ES-I3 (cell line): ENCODE data around the gene PEX6.
"Not testable (repeated sequence)": the region's sequence is repeated elsewhere in the genome, so short reads cannot be mapped to it uniquely, and the experiment has no call there.

Experiments used
- H3K36me3 ChIP-seq: 2 replicates; pipeline ENCODE4 v1.6.1; 2013; ENCODE audit warnings: mild to moderate bottlenecking, low read length, control low read depth, moderate library complexity; ENCODE audit not compliant: insufficient read depth
- H3K4me1 ChIP-seq: 2 replicates; pipeline ENCODE4 v1.6.1; 2013; ENCODE audit warnings: mild to moderate bottlenecking, control low read depth, low read length; ENCODE audit not compliant: insufficient read depth
- H3K9ac ChIP-seq: 2 replicates; pipeline ENCODE4 v1.6.1; 2013; ENCODE audit warnings: low read depth, mild to moderate bottlenecking, low read length, moderate library complexity
- H3K9me3 ChIP-seq: 2 replicates; pipeline ENCODE4 v1.6.1; 2013; ENCODE audit warnings: mild to moderate bottlenecking, low read length, moderate library complexity; ENCODE audit not compliant: control insufficient read depth, insufficient read depth

The PEX6 gene

GRCh38 chr6:43013097-43013842, 34.3 kb upstream of the PEX6 start:
- H3K4me1 ChIP-seq = 0 out of 2 replicates have a peak, but pooled peaks cover 4% of the 10 kb centered on the region

GRCh38 chr6:43012364-43012763, 33.4 kb upstream of the PEX6 start:
- Histone ChIP-seq H3K4me1 (0 out of 2 replicates have a peak, but pooled peaks cover 4% of the 10 kb centered on the region), H3K36me3 (peaks cover 15% of the 10 kb centered on the region)

More at GRCh38 chr6:43013097-43013842, 34.3 kb upstream of the PEX6 start:
- Histone ChIP-seq H3K9ac (peak overlapping the region; percentile 69), H3K36me3 (peaks cover 13% of the 10 kb centered on the region), H3K9me3 (no peaks in the 10 kb centered on the region)

GRCh38 chr6:43011207-43011606, 32.2 kb upstream of the PEX6 start:
- Histone ChIP-seq H3K9ac (no peak overlapping the region), H3K36me3 (peaks cover 15% of the 10 kb centered on the region), H3K4me1 (0 out of 2 replicates have a peak, but pooled peaks cover 4% of the 10 kb centered on the region), H3K9me3 (no peaks in the 10 kb centered on the region)

More at GRCh38 chr6:43012364-43012763, 33.4 kb upstream of the PEX6 start:
- no peaks in the 10 kb centered on the region for H3K9me3 ChIP-seq
- no peak overlapping the region for H3K9ac ChIP-seq

- H3K36me3 ChIP-seq = peaks cover 15% of the 10 kb centered on the region
Observed at GRCh38 chr6:43009124-43009523, 30.1 kb upstream of the PEX6 start.

GRCh38 chr6:43007126-43007525, 28.1 kb upstream of the PEX6 start:
- peaks cover 5% of the 10 kb centered on the region; the same call in 1 of the 2 replicates for H3K4me1 ChIP-seq
- no peaks in the 10 kb centered on the region for H3K9me3 ChIP-seq
- peaks cover 15% of the 10 kb centered on the region for H3K36me3 ChIP-seq
- H3K9ac ChIP-seq = no peak overlapping the region

More at GRCh38 chr6:43009124-43009523, 30.1 kb upstream of the PEX6 start:
- no peaks in the 10 kb centered on the region for H3K9me3 ChIP-seq
- H3K9ac ChIP-seq = no peak overlapping the region
- 0 out of 2 replicates have a peak, but pooled peaks cover 4% of the 10 kb centered on the region for H3K4me1 ChIP-seq

- H3K4me1 ChIP-seq = peaks cover 5% of the 10 kb centered on the region; the same call in 1 of the 2 replicates
- H3K9me3 ChIP-seq = no peaks in the 10 kb centered on the region
- peaks cover 15% of the 10 kb centered on the region for H3K36me3 ChIP-seq
- no peak overlapping the region for H3K9ac ChIP-seq
Observed at GRCh38 chr6:43006251-43006650, 27.3 kb upstream of the PEX6 start.

- Histone ChIP-seq H3K4me1 (peaks cover 5% of the 10 kb centered on the region; the same call in 1 of the 2 replicates), H3K9ac (no peak overlapping the region), H3K36me3 (peaks cover 15% of the 10 kb centered on the region), H3K9me3 (no peaks in the 10 kb centered on the region)
Observed at GRCh38 chr6:43005844-43006243, 26.9 kb upstream of the PEX6 start.

- Histone ChIP-seq H3K9me3 (no peaks in the 10 kb centered on the region), H3K36me3 (no peaks in the 10 kb centered on the region), H3K4me1 (peaks cover 5% of the 10 kb centered on the region; the same call in 1 of the 2 replicates), H3K9ac (no peak overlapping the region)
Observed at GRCh38 chr6:43001843-43002242, 22.9 kb upstream of the PEX6 start.

- not testable (repeated sequence) for H3K9me3 ChIP-seq, H3K9ac ChIP-seq, H3K36me3 ChIP-seq, H3K4me1 ChIP-seq
Observed at GRCh38 chr6:42998205-42998604, 19.2 kb upstream of the PEX6 start.

GRCh38 chr6:42996513-42996912, 17.5 kb upstream of the PEX6 start:
- Histone ChIP-seq H3K9me3 (no peaks in the 10 kb centered on the region), H3K4me1 (no peaks in the 10 kb centered on the region), H3K36me3 (no peaks in the 10 kb centered on the region), H3K9ac (no peak overlapping the region)

GRCh38 chr6:42993445-42993844, 14.5 kb upstream of the PEX6 start:
- Histone ChIP-seq H3K9me3 (no peaks in the 10 kb centered on the region), H3K4me1 (no peaks in the 10 kb centered on the region), H3K36me3 (no peaks in the 10 kb centered on the region; the same call in none of the 2 replicates), H3K9ac (no peak overlapping the region)

- H3K9me3 ChIP-seq = no peaks in the 10 kb centered on the region
- no peaks in the 10 kb centered on the region; the same call in none of the 2 replicates for H3K36me3 ChIP-seq
- no peak overlapping the region for H3K9ac ChIP-seq
- no peaks in the 10 kb centered on the region for H3K4me1 ChIP-seq
Observed at GRCh38 chr6:42989923-42990322, 10.9 kb upstream of the PEX6 start.

GRCh38 chr6:42988486-42989020, 9.6 kb upstream of the PEX6 start:
- Histone ChIP-seq H3K9me3 (no peaks in the 10 kb centered on the region), H3K4me1 (no peaks in the 10 kb centered on the region), H3K9ac (no peak overlapping the region), H3K36me3 (no peaks in the 10 kb centered on the region; the same call in none of the 2 replicates)

- H3K9ac ChIP-seq = no peak overlapping the region
- no peaks in the 10 kb centered on the region for H3K4me1 ChIP-seq
- H3K9me3 ChIP-seq = no peaks in the 10 kb centered on the region
- no peaks in the 10 kb centered on the region; the same call in none of the 2 replicates for H3K36me3 ChIP-seq
Observed at GRCh38 chr6:42987533-42988451, 8.8 kb upstream of the PEX6 start.
